NCI-H748 treated with DMSO at 0.1 percent for 48 hours (cell line): Measurements from ENCODE around the gene CAMKMT.

ENCODE experiments used
- DNase-seq: peaks from one replicate; lab custom pipeline; 2025; lab: John Stamatoyannopoulos, UW

The CAMKMT gene

DNA sequence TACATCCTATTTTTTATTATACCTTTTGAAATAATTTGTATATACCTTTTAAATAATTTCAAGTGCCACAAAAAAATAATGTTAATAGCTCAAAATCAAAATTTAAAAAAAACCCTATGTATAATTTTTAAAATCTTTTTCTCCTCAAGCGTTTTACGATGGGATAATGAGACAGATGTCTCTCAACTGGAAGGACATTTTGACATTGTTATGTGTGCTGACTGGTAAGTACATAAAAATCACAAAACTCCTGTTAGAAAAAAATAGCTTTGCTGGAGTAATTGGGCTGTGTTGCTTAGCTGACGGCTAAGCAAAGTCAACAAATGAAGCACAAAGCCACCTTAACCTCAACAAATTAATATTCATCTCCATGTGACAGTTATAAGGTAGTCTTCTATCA lies 381.7 kb downstream of the CAMKMT start:
- DNase-seq, result peak; percentile 22

DNA sequence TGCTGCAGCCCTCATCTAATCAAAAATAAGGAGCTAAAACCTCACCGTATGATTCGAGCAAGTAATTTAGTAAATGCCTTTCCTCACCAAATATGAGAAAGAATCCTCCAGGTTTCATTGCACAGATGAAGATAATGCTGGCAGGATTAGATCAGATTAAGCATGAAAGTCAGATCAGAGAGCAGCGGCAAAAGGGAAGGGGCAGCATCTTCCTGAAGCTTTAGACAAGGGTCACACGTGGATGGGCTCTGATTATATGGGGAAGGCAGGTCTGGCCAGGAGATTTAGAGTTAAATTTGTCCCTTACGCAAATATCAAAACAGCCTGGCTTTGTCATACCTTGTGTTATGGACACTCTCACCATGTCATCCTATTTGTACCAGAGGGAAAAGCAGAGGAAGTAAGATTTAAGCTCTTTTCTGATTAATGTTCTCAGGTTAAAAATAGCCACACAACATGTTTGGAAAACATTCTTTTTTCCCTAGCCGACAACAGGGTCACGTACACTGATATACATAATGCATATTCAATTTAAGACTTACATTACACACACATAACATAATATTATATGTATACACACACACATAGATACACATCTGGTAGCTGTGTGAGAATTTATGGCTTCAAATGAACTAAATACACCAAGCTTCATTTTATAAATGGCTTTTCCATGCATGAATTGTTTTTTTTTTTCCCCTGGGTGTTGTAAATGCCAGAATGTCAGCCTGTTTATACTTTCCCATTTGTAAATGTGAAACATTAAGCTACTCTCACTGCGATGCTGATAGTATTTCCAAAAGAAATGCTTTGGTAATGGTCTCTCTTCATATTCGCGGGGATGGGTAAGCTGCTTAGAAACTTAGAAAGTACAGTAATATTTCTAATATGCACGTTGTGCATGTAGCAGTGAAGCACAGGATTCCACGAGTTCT lies 383.5 kb downstream of the CAMKMT start:
- DNase-seq, result no peak

DNA sequence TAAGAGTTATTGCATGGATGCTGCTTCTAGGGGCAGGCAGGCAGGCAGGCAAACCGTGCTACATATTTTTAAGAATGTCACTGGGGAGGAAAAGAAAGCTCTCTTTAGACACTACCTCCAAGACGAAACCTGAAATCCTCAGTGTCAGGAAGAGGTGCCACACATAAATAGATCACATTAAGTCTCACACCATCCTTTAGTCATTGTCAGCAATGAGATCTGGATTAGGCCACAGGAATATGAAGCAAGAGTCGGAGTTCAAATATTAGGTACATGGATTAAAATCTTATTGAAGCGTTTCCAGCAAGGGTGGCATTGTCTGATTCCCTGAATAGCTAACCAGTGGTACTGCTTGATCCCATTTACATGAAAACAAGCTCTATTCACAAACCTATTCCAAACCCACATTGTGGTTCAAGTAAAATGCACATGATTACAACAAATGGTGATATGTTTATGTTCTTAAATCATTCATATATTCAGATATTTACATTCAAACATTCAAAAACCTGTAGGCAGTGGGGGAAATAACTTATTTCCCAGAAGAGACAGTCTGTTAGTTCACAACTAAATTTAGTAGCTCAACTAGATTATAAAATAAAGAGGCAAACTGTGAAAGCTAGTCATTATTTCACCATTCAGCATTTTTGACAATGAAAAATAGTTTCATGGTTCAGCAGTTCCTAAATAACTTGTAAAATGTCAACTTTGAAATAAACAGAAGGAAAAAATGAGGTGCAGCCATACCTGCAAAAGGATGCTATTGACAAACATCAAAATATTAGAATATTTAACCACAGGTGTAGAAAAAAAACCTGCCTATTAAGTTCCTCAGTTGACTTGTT lies 384.4 kb downstream of the CAMKMT start:
- no peak for DNase-seq

DNA sequence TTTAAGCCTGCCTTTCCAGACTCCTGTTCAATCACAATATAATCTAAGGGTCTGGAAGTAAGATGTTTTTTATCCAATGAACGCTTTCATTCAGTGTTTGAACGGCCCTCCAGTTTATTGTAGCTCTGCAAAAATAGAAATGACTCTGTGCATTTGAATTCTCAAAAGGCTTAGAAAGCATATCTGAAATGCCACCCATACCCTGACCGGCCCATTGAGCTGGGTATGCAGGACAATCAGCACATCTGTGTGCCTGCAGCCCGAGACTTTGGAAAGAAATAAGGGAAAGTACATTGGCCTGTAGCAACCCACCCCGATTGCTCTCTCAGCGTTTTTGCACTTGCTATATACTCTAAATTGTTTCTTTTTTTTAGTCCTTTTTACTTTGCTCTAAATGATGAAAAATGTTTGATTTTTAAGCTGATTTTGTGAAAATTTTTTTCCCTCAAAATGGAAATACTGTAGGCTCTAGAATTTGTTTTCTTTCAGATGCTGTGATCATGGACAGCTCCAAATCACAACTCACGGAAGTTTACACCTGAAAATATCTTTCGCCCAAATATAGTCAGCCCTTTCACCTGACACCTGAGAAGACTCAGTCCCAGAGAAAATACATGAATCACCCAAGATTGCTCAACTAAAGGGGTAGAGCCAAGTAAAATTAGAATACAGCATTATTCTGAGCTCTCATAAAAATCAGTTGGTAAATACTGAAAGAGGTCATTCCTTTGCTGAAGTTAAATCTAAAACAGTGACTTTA lies 385.3 kb downstream of the CAMKMT start:
- no peak for DNase-seq

DNA sequence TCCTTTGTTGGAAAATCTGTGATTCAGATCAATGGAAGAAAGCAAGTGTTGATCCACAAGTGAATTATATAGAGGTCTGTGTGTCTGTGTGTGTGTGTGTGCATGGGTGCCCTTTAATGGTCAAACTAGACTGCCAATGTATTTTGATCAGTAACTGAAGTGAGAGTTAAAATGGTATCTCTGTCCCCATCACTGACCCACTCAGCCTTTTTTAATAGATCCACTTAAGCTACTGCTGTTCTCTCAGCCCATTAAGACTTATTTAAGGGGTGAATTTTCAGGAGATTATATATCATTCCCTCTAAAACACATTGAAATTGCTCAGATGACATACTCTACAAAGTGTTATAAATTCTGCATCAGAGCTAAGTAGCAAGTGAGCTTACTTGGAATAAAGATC lies 386.0 kb downstream of the CAMKMT start:
- DNase-seq, result no peak

DNA sequence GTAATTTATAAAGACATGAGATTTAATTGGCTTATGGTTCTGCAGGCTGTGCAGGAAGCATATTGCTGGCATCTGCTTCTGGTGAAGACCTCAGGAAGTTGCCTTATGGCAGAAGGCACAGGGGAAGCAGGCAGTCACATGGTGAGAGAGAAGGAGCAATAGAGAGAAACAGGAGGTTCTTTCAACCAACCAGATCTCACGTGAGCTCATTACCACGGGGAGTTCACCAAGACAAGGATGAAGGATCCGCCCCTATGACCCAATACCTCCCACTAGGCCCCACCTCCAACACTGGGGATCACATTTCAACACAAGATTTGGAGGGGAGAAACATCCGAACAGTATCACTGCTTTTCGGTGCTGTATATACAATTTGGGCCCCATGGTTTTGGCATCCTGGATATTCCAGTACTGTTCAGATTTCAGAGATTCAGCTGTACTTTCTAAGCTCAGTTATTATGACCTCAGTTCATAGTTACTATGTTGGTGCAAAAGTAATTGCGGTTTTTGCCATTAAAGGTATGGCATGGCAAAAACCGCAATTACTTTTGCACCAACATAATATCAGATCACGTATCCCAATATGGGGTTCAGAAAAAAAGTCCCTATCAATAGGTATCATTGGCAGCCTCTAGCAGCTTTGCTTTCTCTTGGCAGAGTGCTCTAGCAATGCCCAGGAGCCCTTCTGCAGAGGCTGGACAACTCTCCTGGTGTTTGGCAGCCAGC lies 390.2 kb downstream of the CAMKMT start:
- DNase-seq, result no peak

DNA sequence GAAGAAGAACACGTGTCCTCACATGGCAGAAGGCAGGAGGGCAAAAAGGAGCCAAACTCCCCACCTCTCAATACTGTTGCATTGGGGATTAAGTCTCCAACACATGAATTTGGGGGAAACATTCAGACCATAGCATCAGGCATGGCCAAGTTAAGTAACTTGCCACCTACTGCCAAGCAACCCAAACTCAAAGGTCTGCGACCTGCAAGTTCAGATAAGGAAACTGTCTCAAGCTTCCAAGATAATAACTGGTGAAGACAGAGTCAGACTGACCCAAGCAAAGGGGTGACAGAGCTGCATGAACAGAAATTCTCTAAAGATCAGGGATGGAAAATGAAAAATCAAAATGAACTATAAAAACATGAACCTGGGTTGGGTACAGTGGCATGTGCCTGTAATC lies 391.0 kb downstream of the CAMKMT start:
- DNase-seq, result no peak

DNA sequence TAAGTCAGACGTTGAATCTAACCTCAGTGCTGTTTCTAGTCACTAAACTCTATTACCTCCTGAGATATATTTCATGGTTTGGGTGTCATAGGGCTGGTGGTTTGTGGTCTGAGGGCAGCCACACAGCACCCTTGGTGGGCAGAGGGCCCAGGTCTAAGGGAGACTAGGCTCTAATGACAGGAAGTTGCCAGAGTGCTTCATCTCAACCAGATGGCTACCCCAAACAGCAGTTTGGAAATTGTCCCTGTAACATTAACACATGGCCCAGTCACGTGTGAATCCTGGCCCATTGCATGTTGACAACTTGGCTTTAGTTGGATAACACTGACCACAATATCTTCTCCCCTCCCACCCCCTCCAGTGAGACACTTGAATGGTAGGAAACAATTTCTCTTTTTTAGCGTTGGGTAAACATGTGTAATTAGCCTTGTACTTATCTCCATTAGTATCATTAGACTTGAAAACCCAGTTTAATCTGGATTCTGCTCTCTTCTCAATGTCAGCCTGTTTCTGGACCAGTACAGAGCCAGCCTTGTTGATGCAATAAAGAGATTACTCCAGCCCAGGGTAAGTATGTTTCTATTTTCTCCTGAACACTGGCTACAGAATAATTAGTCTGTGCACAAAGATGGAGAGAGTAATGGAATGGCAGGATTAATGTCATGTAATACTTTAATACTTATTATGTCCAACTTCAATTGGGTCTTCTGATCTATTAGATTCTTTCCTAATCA lies 392.0 kb downstream of the CAMKMT start:
- peak; percentile 73 for DNase-seq

DNA sequence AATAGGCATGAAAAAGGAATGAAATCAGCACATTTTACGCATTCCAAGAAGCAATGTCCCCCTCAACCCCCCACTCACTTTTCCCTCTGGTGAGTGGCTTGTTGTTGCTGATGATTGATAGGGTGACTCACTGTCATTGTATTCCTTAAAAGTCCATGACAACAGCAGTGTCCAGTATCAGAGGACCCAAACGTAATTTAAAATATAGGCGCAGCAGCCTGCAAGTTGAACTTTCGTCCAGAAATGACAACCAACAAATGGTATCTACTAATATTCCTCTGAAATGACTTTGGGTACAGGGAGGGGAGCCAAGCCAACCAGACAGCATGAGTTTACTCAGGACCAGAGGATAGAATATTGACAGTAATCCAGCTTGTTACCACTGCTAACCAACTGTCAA lies 396.8 kb downstream of the CAMKMT start:
- no peak for DNase-seq

DNA sequence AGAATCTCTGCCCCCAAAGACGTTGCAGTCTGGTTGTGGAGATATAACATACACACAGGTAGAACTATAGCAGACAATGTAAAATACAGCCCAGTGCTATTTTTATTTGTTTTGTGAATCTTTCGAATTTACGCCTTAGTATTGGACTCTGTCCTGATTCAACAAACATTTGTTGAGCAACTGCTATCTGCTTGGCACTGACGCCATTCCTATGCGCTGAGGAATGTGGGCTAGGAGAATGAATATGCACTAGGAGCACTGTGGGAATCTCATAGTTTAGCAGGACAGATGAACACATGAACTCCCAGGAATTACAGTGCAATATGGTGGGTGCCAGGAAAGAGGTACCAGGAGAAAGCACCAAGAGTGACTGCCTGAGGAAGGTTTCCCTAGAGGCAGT lies 398.1 kb downstream of the CAMKMT start:
- DNase-seq, result no peak

DNA sequence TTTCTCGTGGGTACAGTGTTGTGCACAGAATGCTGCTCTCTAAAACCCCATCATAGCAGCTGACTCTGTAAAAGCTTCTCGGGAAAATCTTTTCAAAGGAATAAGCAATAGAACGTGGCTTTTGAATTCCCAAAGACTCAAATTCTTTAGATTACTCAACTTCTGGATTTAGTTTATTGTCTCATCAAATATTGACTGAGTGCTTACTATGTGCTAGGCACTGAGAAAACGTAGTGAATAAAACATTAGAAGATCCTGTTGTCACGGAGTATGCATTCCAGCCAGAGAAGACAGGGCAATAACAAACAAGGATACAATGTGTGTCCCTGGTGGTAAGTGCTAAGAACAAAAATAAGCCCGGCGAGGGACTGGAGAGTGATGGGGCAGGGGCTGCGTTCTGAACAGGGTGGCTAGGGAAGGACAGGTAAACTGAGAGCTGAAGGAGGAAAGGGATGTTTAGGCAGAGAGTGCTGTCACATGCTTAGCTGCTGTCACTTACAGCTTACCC lies 401.6 kb downstream of the CAMKMT start:
- DNase-seq, result no peak

DNA sequence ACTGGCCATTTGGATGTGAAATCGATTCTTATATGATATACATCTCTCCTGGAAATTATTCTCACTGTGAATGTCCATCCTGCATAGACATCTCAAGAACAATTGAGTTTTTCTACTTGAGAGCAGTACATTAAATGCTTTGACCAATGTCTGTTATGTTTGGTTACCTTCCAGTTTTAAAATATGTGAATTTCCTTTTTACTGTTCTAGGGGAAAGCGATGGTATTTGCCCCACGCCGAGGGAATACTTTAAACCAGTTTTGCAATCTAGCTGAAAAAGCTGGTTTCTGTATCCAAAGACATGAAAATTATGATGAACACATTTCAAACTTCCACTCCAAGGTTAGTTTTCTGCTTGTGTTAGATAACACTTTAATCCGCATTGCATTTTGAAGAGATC lies 404.5 kb downstream of the CAMKMT start:
- no peak for DNase-seq

DNA sequence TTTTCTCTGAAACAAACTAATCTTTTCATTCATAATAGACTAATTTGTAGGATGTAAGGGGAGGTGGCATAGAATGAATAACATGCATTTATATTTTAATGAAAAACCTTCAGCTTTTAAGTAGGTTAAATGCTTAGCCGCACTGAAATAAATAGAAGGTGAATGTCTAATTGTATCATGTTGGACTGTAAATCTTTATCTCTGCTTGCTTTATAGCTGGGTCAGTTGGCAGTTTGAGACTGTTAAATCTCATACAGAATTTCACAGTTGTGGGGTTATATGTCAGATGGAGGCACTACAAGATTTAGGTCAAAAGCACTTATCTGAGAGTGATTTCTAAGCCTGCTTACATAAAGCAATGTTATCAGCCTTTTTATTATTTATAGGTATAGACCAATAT lies 405.0 kb downstream of the CAMKMT start:
- no peak for DNase-seq

DNA sequence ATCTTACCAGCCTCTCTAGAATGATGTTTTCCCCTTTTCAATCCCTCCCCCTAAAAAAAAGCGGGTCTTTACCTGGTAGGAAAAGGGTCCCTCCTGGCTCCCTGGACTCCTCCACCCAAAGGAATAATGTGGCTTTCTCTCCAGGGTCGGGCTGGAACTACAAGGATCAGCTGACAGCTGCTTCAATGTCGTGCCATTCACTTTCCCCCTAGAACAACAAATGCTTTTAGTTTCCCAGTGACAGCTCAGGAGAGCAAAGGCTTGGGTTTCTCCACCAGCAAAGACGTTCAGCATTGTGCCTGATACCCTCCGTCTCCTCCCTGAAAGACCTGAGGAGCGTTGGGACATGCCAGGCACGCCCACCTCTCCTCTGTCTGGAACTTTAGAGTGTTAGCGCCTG lies 405.9 kb downstream of the CAMKMT start:
- no peak for DNase-seq

DNA sequence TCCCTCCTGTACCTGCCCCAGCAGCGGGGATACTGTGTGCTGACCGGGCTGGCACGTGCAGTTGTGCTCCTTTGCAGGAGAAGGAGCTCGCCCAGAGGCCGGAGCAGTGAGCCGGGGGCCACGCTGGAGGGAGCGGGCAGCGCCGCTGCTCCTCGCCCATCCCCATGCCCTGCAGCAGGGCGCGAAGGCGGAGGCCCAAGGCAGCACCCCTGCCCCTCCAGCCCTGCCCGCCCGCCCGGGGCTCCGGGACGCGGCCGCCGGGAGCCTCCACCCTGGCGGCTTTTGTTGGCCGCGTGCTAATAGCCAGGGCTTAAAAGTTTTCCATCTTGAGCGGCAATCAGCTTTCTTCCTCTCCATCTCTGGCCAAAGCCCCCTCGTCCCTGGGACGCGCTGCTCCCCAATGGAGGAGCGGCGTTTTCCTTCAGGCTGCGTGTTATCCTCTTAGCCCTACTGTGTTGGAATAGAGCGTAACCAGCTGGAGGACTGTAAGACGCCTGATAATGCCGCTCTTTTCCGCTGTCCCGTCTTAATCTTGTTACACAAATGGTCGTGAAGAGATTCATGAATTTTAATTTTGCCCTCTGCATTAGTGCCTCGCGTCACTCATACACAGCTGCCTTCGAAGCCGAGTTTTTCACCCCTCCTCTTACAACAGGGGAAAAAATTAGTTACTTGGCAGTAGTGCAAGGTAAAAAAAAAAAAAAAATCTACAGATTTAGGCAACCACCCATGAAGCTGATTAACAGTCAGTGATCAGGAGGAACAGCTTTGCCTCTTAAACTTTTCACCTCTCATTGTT lies 406.9 kb downstream of the CAMKMT start:
- DNase-seq, result no peak

DNA sequence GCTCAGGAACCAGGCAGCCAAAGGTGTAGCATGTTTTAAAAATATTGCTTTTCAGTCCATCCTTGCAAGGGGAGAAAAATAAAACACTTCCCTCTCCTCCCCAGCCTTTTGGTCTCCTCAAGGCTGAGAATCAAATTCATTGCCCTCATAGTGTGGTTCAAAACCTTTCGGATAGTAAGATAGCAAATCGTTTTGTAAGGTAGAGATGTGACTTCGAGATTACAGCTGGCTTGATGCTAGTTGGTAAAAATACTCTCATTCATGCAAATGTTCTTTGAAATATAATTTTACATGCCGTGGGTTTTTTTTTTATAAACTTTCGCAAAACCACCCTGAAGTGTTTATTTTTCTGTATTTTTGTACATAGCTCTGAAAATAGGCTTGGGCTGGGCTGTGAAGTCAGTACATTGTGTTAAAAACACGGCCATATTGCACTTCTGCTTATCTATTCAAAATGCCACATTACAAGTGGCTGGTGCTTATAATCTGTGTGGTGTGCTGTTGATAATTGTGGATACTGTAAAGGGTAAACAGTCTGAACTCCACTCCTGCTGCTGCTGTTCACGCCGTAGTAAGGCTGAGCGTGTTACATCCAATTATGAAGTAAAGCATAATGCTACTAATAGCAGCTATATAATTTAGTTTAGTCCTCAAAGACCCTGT lies 407.7 kb downstream of the CAMKMT start:
- DNase-seq, result peak; percentile 63

DNA sequence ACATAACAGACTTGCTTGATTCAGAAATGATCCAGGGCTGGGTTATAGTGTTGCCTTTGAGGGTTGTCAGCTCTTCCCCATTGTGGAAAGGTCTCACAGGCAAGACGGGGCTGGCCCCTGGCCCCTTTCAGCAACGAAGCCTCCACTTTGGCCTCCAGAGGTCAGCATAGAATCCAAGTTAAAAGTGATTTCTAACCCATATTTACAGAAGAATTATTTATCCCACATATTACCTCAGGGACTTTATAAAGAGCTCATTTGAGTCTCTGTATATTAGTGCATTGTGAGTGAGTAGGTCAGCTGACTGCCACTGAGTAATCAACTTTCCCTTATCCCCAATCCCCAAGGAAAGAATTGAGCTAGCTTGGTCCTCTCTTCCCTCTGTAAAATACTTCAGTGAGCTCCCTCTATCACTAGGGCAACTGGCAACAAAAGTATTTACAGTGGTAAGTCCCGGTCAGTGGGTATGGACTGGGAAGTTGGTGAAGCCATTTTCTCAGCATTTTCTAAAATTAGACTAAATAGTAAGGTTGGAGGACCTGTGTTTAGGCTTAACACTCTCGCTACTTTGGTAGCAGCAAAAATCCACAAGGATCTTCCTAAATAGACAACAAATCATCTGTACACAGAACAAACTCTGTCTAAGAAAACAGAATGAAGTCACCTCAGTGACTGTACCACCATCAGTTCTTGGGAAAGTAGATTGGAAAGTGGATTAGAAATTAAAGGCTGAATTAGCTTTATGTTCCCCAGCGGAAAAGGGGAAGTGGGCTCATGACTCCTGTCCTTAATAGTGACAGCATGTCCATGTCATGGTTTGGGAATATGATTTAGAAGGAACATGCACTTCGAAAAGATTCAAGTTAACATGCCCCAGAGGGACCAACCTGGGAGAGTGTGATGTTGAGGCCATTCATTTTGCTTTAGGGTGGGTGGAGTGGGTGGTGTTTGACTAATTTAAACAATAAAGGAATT lies 408.8 kb downstream of the CAMKMT start:
- no peak for DNase-seq

DNA sequence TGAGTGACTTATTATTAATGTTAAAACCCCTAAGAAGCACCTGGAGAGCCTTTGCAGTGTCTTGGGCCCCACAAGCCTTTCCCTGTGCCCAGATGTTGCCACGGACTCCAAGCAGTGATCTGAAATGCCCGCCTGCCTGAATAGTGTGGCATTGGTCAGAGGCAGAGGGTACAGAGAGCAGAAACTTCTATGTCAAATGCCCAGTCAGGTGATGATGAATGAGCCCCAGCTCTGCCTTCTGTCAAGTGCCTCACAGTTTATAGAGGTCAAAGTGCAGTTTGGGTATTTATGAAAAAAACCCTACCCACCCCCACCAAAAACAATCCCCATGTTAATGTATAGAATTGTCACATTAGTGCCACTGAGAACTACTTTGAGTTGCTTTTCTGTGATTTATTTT lies 409.8 kb downstream of the CAMKMT start:
- peak; percentile 4 for DNase-seq
